ENCODE measurements around the gene A4GNT.
"Not testable (repeated sequence)": the region's sequence is repeated elsewhere in the genome, so short reads cannot be mapped to it uniquely, and the experiment has no call there.

The A4GNT gene

DNA sequence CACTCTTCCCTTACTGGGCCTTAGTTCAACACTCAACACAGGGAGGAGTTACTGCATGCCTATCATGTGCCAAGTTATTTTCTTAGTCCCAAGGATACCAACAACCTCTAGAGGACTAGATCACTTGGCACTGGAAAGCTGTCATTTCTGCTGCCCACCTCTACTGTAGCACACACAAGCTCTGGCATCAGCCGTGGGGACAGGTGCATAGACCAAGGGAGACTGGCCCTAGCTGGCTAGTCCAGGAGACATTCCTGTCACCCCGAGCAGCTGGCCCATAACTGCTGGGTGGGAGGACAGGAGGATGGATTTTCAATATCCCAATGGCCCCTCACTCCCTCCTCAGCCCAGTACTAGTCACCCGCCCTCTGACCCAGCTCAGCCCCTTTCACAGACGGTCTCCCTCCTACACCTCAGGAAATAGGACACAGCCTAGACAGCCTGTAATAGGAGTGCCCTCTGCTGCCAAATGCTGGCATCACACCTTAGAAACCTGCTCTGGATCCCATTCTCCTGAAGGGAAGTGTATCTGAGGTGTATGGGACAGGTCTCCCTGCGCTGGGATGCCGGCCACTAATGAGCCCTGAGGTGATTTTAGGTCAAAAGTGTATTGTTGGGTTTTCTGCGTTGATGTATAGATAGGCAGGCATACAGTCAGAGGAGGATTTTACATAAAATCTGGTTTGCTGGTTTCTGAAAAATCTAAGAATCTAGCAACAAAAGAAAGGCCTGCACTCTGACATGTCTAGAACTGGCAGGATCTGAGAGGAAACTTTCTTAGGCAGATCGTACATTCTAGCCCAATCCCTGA, 13.4 kb downstream of the A4GNT start:
- peak; percentile 78 for DNase-seq (ENCODE audit: low spot score)

DNA sequence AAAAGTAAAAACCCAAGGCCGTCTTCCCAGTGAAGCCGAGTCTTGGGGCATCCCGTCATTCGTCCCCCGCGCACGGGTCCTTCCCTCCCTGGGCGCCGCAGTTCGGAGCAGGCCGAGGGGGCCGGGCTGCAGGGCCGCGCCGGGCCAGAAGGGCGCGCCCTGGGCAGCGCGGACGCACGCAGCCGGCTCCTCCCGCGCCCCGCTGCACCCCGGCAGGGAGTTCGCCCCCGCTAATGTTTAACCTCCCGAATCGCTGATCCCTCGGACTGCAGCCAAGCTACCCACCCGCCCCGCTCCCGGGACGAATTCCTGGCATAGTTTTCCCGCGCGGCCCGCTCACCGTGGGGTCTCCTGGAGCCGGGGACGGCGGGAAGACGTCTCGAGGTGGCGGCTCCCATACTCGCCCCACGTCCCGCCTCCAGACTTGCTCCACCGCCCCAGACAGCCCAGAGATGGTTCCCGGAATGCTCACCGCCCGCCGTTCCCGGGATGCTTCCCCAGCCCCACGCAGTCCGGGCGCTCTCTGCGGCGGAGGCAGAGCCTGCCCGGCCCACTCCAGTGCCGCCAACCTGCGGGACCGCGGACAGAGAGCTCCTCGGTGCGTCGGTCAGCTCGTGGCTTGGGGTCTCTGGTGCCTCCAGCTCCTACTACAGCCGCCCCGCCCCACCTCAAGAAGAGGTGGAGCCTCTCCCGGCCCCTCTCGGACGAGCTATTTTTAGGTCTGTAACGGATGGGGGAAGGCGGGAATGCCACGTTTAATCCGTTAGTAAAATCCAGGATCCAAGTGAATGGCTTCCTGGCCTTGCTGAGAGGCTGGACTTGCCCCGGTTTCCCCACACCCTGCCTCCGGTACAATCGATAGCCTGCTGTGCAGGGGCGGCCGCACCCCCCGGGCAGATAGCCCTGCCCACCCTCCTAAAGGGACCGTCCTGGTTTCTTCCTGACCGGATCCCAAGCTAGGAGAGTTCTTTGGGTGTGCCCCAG, 16.9 kb downstream of the A4GNT start, which contains the start of gene DZIP1L:
TSS of gene DZIP1L (minus strand) at position 621 of the 984 bp plus-strand sequence. CDS start 11,637 bp downstream, outside the sequence.
- DNase-seq (ENCODE audit: low spot score) = peak; percentile 87

- DNase-seq (ENCODE audit: low spot score) = peak; percentile 32
These were observed 17.7 kb downstream of the A4GNT start for GRCh38 chr3:138114431-138114918.

- DNase-seq (ENCODE audit: low spot score) = no peak
These were observed 18.9 kb downstream of the A4GNT start for GRCh38 chr3:138113326-138113725.

DNA sequence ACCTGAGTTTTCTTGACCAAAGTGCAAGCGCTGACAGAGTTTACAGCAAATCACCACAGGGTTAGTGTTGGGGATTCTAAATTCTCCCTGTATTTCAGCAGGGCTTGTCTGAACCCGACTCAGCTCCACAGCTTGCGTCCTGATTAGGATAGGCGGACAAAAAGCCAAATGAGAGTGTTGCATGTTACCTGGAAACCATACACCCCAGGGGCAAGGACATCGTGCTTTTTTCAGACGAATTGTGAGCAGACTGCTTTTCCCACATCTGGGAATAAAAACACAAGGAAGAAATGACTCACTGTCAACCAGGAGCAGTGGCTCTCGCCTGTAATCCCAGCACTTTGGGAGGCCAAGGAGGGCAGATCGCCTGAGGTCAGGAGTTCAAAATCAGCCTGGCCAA, 19.8 kb downstream of the A4GNT start:
- no peak for DNase-seq (ENCODE audit: low spot score)

DNA sequence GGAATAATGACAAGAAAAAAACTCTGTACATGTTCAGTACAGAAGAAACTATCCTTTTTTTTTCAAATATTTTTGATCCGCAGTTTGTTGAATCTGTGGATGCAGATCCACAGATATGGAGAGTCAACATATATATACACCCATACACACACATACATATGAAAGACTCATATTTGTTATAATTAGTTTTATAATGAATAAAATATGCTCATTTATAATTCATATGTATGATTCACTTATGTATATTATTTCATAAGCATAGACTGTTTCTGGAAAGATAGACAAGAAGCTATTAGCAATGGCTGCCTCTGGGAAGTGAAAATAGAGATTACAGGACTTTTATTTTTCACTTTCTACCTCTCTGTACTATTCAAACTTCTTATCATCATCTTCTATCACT, 26.6 kb downstream of the A4GNT start:
- DNase-seq (ENCODE audit: low spot score) = no peak

GRCh38 chr3:138103466-138103865, 28.7 kb downstream of the A4GNT start:
- DNase-seq (ENCODE audit: low spot score) = no peak

DNA sequence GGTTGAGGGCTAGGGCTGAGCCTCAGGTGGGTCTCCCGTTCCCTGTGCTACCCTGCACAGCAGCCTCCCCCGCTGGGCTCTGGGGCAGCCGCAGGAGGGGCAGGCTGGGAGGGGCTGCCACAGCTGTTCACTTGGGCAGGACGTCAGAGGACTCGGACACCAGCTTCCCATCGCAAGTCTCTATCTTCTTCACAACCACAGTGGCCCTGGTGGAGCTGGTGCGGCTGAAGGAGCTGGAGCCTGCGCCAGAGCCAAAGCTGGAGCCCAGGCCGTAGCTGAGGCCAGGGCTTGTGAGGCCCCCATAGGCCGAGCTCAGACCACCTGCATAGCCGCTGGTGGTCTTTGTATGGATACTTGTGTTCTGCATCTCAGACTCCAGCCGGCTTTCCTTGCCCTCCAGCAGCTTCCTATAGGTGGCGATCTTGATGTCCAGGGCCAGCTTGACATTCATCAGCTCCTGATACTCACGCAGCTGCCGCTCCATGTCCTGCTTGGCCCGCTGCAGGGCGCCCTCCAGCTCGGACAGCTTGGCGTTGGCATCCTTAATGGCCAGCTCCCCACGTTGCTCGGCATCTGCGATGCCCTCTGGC, 30.7 kb downstream of the A4GNT start:
- DNase-seq (ENCODE audit: low spot score) = not testable (repeated sequence)

- DNase-seq (ENCODE audit: low spot score) = no peak
These were observed 32.8 kb downstream of the A4GNT start for GRCh38 chr3:138099417-138099816.

- DNase-seq (ENCODE audit: low spot score) = no peak
These were observed 34.7 kb downstream of the A4GNT start for GRCh38 chr3:138097192-138098172.

DNA sequence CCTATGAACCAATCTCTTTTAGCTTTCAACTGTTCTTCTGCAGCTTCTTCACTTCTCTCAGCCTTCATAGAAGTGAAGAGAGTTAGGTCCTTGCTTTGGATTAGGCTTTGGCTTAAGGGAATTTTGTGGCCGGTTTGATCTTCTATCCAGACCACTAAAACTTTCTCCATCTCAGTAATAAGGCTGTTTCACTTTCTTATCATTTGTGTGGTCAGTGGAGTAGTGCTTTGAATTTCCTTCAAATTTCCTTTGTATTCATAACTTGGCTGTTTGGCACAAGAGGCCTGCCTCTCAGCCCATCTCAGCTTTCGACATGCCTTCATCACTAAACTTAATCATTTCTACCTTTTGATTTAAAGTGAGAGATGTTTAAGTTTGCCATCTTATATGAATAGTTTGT, 38.5 kb downstream of the A4GNT start:
- no peak for DNase-seq (ENCODE audit: low spot score)

- DNase-seq (ENCODE audit: low spot score) = no peak
These were observed 40.2 kb downstream of the A4GNT start for GRCh38 chr3:138092023-138092422.

- DNase-seq (ENCODE audit: low spot score) = no peak
These were observed 43.1 kb downstream of the A4GNT start for GRCh38 chr3:138089091-138089490.

DNA sequence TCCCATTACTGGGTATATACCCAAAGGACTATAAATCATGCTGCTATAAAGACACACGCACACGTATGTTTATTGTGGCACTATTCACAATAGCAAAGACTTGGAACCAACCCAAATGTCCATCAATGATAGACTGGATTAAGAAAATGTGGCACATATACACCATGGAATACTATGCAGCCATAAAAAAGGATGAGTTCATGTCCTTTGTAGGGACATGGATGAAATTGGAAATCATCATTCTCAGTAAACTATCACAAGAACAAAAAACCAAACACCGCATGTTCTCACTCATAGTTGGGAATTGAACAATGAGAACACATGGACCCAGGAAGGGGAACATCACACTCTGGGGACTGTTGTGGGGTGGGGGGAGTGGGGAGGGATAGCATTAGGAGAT, 46.4 kb downstream of the A4GNT start:
- not testable (repeated sequence) for DNase-seq (ENCODE audit: low spot score)

- DNase-seq (ENCODE audit: low spot score) = no peak
These were observed 48.0 kb downstream of the A4GNT start for GRCh38 chr3:138084196-138084595.

DNA sequence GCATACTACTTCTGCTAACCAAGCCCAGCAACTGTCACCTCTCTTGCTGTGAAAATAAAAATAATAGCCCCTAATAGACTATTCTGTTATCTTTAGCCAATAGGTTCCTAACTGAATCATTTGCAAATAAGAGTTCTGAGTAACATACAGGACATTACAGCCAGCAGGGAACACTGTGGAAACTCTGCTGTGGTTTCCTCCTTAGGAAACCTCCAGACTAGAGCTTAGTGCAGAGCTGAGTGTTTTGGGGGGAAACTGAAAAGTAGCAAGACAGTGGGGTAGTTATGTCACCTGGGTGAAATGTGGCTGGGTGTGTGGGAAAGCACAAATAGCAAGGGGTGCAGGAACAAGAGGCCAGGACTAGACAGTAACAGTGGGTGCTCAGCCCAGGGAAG, 49.2 kb downstream of the A4GNT start:
- no peak for DNase-seq (ENCODE audit: low spot score)

DNA sequence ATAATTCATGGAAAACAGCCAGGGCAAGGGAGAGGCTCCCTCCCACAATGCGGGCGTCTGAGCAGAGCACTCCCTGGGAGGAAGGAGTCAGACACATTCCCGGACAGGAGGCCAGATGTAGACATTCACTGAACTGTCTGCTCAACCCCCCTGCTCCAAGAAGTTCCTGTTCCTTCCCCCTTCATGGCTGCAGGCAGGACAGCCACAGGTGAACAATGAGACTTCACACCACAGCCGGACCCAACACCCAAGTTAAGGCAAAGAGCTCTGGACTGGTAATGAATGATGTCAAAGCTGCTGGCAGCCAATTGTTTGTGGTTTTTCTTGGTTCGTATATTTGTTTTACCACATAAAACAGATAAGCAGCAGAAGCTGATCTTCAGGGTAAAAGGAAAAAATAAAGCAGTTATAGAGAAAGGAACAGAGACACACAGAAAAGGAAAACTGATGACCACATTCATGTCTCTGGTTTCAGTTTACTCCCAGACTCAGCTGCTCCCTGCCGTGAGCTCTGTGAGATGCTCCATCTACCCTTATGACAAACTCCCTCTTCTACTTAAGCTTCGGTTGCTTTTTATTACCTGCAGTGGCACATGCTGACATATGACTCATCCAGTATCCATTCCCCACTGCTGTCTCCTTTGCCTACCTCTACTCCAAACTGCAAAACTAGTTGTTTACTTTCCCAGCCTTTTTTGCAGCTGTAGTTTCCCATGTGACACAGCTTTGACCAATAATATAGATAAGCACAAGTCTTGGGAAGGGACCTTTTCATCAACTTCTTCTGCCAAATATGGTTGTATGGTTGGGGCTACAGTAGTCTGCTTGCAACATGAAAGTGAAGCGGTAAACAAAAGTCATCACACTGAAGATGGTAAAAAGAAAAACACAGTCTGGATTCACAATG, 49.9 kb downstream of the A4GNT start:
- peak; percentile 62 for DNase-seq (ENCODE audit: low spot score)

DNA sequence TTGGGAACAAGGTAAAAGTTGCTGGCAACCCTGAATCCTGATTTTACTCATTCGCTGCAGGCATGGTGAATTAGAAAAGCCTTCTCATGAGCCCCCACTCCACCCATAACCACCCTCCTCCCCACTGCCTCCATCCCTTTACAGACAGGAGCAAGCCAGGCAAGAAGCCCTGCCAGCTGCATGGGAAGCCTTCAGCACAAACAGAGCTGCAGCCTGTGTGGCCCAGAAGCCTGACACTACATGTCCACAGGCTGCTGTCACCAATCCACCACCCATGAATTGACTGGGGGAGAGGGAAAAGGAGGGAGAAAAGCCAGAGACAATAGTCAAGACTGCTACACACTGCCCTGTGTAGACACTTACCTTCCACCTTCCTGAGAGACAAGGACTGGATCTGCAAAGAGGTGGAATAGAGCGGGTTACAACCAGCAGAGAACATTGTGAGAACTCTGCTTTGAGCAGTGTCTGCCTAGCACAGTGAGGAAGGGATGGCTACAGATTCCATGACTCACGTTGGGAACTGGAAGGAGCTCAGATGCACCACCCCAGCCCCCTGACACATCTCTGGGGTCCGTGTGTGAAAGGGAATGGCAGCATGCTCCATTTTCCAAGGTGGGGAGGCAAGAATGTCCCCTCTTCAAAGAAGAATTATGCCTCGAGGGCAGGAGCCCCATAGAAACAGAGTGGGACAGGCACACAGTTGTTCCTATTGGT, 50.7 kb downstream of the A4GNT start:
- peak; percentile 27 for DNase-seq (ENCODE audit: low spot score)

- DNase-seq (ENCODE audit: low spot score) = no peak
These were observed 52.3 kb downstream of the A4GNT start for GRCh38 chr3:138079901-138080300.

All from AG08396 (cell line).